ENCODE results near the gene PRKAR2A.

The PRKAR2A gene

GRCh38 chr3:48881652-48882114 is 34.0 kb upstream of the PRKAR2A start:
- no peak for ATAC-seq
- TF ChIP-seq RARB (CRISPR knock-in tag; IDR thresholded peaks at IDR 0.05) (no peak), OSR1 (CRISPR knock-in tag; IDR thresholded peaks at IDR 0.05) (no peak), PPARA (CRISPR knock-in tag; IDR thresholded peaks at IDR 0.05; ENCODE audit: borderline replicate concordance) (no peak), ARNTL (CRISPR knock-in tag; IDR thresholded peaks at IDR 0.05; ENCODE audit: borderline replicate concordance, low read depth) (no peak), ZC3H10 (CRISPR knock-in tag; IDR thresholded peaks at IDR 0.05) (no peak), CSDC2 (CRISPR knock-in tag; IDR thresholded peaks at IDR 0.05) (no peak), TCF4 (CRISPR knock-in tag; IDR thresholded peaks at IDR 0.05; ENCODE audit: borderline replicate concordance) (no peak), ZNF70 (CRISPR knock-in tag; IDR thresholded peaks at IDR 0.05) (no peak)
- TF ChIP-seq, protein P1, sequence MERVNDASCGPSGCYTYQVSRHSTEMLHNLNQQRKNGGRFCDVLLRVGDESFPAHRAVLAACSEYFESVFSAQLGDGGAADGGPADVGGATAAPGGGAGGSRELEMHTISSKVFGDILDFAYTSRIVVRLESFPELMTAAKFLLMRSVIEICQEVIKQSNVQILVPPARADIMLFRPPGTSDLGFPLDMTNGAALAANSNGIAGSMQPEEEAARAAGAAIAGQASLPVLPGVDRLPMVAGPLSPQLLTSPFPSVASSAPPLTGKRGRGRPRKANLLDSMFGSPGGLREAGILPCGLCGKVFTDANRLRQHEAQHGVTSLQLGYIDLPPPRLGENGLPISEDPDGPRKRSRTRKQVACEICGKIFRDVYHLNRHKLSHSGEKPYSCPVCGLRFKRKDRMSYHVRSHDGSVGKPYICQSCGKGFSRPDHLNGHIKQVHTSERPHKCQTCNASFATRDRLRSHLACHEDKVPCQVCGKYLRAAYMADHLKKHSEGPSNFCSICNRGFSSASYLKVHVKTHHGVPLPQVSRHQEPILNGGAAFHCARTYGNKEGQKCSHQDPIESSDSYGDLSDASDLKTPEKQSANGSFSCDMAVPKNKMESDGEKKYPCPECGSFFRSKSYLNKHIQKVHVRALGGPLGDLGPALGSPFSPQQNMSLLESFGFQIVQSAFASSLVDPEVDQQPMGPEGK (CRISPR knock-in tag; IDR thresholded peaks at IDR 0.05; ENCODE audit: borderline replicate concordance): no peak
- TF ChIP-seq, protein P2, sequence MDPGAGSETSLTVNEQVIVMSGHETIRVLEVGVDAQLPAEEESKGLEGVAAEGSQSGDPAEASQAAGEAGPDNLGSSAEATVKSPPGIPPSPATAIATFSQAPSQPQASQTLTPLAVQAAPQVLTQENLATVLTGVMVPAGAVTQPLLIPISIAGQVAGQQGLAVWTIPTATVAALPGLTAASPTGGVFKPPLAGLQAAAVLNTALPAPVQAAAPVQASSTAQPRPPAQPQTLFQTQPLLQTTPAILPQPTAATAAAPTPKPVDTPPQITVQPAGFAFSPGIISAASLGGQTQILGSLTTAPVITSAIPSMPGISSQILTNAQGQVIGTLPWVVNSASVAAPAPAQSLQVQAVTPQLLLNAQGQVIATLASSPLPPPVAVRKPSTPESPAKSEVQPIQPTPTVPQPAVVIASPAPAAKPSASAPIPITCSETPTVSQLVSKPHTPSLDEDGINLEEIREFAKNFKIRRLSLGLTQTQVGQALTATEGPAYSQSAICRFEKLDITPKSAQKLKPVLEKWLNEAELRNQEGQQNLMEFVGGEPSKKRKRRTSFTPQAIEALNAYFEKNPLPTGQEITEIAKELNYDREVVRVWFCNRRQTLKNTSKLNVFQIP (CRISPR knock-in tag; IDR thresholded peaks at IDR 0.05; ENCODE audit: borderline replicate concordance, low read depth): no peak

- no peak for ATAC-seq
- TF ChIP-seq CSRNP3 (CRISPR knock-in tag; IDR thresholded peaks at IDR 0.05): no peak
- TF ChIP-seq, protein P1 (CRISPR knock-in tag; IDR thresholded peaks at IDR 0.05; ENCODE audit: borderline replicate concordance): no peak
- no peak for TF ChIP-seq CREB5 (CRISPR knock-in tag; IDR thresholded peaks at IDR 0.05; ENCODE audit: low read depth)
- TF ChIP-seq GLIS3 (CRISPR knock-in tag; IDR thresholded peaks at IDR 0.05): no peak
- TF ChIP-seq, protein P3, sequence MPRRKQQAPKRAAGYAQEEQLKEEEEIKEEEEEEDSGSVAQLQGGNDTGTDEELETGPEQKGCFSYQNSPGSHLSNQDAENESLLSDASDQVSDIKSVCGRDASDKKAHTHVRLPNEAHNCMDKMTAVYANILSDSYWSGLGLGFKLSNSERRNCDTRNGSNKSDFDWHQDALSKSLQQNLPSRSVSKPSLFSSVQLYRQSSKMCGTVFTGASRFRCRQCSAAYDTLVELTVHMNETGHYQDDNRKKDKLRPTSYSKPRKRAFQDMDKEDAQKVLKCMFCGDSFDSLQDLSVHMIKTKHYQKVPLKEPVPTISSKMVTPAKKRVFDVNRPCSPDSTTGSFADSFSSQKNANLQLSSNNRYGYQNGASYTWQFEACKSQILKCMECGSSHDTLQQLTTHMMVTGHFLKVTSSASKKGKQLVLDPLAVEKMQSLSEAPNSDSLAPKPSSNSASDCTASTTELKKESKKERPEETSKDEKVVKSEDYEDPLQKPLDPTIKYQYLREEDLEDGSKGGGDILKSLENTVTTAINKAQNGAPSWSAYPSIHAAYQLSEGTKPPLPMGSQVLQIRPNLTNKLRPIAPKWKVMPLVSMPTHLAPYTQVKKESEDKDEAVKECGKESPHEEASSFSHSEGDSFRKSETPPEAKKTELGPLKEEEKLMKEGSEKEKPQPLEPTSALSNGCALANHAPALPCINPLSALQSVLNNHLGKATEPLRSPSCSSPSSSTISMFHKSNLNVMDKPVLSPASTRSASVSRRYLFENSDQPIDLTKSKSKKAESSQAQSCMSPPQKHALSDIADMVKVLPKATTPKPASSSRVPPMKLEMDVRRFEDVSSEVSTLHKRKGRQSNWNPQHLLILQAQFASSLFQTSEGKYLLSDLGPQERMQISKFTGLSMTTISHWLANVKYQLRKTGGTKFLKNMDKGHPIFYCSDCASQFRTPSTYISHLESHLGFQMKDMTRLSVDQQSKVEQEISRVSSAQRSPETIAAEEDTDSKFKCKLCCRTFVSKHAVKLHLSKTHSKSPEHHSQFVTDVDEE (CRISPR knock-in tag; IDR thresholded peaks at IDR 0.05): no peak
- no peak for TF ChIP-seq CSDC2 (CRISPR knock-in tag; IDR thresholded peaks at IDR 0.05)
- TF ChIP-seq, protein P2 (CRISPR knock-in tag; IDR thresholded peaks at IDR 0.05; ENCODE audit: borderline replicate concordance, low read depth): no peak
- TF ChIP-seq ZC3H10 (CRISPR knock-in tag; IDR thresholded peaks at IDR 0.05): no peak
- TF ChIP-seq ZNF70 (CRISPR knock-in tag; IDR thresholded peaks at IDR 0.05): no peak
- TF ChIP-seq RARB (CRISPR knock-in tag; IDR thresholded peaks at IDR 0.05): no peak
- TF ChIP-seq ARNTL (CRISPR knock-in tag; IDR thresholded peaks at IDR 0.05; ENCODE audit: borderline replicate concordance, low read depth): no peak
- no peak for TF ChIP-seq ZFP30 (CRISPR knock-in tag; IDR thresholded peaks at IDR 0.05)
- TF ChIP-seq BACH2 (CRISPR knock-in tag; IDR thresholded peaks at IDR 0.05; ENCODE audit: borderline replicate concordance): no peak
- TF ChIP-seq OSR1 (CRISPR knock-in tag; IDR thresholded peaks at IDR 0.05): no peak
- no peak for TF ChIP-seq TOX (CRISPR knock-in tag; IDR thresholded peaks at IDR 0.05; ENCODE audit: borderline replicate concordance)
- no peak for TF ChIP-seq PPARA (CRISPR knock-in tag; IDR thresholded peaks at IDR 0.05; ENCODE audit: borderline replicate concordance)
- TF ChIP-seq ESRRG (CRISPR knock-in tag; IDR thresholded peaks at IDR 0.05): no peak
Observed at GRCh38 chr3:48881006-48881405, 33.3 kb upstream of the PRKAR2A start.

Measured in SK-N-SH treated with all-trans-retinoic acid at 6 μM for 48 hours (cell line).